SU-DHL-6 (cell line): ENCODE data around the gene RFTN1.

Source experiments
- H2AFZ ChIP-seq: fragments of 200-600 bp; sonication (generic); 2 replicates; pipeline ENCODE4 v1.6.1; 2014; ENCODE audit warnings: low read depth, mild to moderate bottlenecking, moderate library complexity, mixed read lengths, antibody characterized with exemption, low read length; ENCODE audit not compliant: severe bottlenecking
- H3F3A ChIP-seq: fragments of 200-600 bp; shearing (Covaris generic); 2 replicates; pipeline ENCODE4 v1.6.0; 2016; ENCODE audit warnings: antibody characterized with exemption, mild to moderate bottlenecking; ENCODE audit not compliant: insufficient read depth
- H3K27ac ChIP-seq: fragments of 200-600 bp; sonication (generic); 2 replicates; pipeline ENCODE4 v1.5.1; 2016; ENCODE audit warnings: low read depth, mild to moderate bottlenecking, low read length, moderate library complexity, mixed read lengths
- H3K27me3 ChIP-seq: fragments of 200-600 bp; sonication (generic), shearing (Covaris generic); 2 replicates; pipeline ENCODE4 v1.6.0; 2014; ENCODE audit warnings: mild to moderate bottlenecking, low read length
- H3K36me3 ChIP-seq: fragments of 200-600 bp; sonication (generic); 2 replicates; pipeline ENCODE4 v1.6.1; 2014; ENCODE audit warnings: mild to moderate bottlenecking, low read length, mixed read lengths
- H3K4me2 ChIP-seq: fragments of 300-600, 200-600 bp; shearing (Covaris generic), sonication (generic); 2 replicates; pipeline ENCODE4 v1.6.0; 2014; ENCODE audit warnings: low read length, low read depth, mild to moderate bottlenecking; ENCODE audit not compliant: poor library complexity, severe bottlenecking
- H3K4me3 ChIP-seq: fragments of 200-600 bp; sonication (generic); 2 replicates; pipeline ENCODE4 v1.5.1; 2014; ENCODE audit warnings: antibody characterized with exemption, low read length, mild to moderate bottlenecking, mixed read lengths; ENCODE audit not compliant: insufficient read depth, poor library complexity, severe bottlenecking
- H3K79me2 ChIP-seq: fragments of 200-600 bp; sonication (generic); 2 replicates; pipeline ENCODE4 v1.6.1; 2014; ENCODE audit warnings: mild to moderate bottlenecking, low read length, moderate library complexity; ENCODE audit not compliant: insufficient read depth
- H3K9ac ChIP-seq: fragments of 200-600 bp; sonication (generic); 2 replicates; pipeline ENCODE4 v1.7.0; 2014; ENCODE audit warnings: mild to moderate bottlenecking, low read length
- H3K9me2 ChIP-seq: fragments of 200-600 bp; sonication (generic); replicated peaks from 2 replicates; pipeline ENCODE4 v1.6.1; 2014; ENCODE audit warnings: low read length; ENCODE audit not compliant: insufficient read depth
- H3K9me3 ChIP-seq: fragments of 200-600 bp; sonication (generic); 2 replicates; pipeline ENCODE4 v1.6.1; 2014; ENCODE audit warnings: low read length, mixed read lengths; ENCODE audit not compliant: insufficient read depth
- H4K20me1 ChIP-seq: fragments of 200-600 bp; sonication (generic); 2 replicates; pipeline ENCODE4 v1.6.1; 2014; ENCODE audit warnings: low read depth, mild to moderate bottlenecking, antibody characterized with exemption, low read length, moderate library complexity, mixed read lengths
- EZH2phosphoT487 ChIP-seq: fragments of 200-600 bp; sonication (generic), shearing (Covaris generic); conservative IDR thresholded peaks from 2 replicates; pipeline ENCODE4 v1.6.1; 2018; ENCODE audit warnings: mild to moderate bottlenecking, antibody characterized with exemption, low read length, moderate library complexity, mixed read lengths
- TF ChIP-seq, protein P1 (sequence below): fragments of 200-600 bp; sonication (generic); IDR thresholded peaks from one replicate; pipeline ENCODE4 v1.5.1; 2017; ENCODE audit warnings: antibody characterized with exemption, mild to moderate bottlenecking, low read length, moderate library complexity; ENCODE audit not compliant: insufficient read depth, poor library complexity, severe bottlenecking

RFTN1 gene

DNA sequence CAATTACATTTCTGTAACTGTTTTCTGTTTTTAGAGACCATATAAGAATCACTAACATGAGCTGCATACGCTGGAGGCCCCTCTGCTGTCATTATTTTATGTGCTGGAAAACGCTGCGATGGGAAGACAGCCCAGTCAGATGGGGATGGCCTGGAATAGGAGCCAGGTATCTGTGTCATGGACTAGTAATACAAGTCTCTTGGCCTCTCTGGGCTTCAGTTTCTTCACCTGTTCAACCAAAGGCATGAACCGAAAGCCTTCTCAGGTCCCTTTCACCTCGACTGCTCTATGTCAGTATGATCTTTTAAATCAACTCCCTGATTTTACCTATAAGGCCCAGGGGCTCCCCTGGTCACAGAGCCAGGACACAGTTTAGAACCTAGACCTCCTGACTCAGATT is 14.6 kb upstream of the RFTN1 start:
- H3K4me3 ChIP-seq = no peak overlapping the region
- no peaks in the 10 kb centered on the region; the same call in 1 of the 2 replicates for H3K36me3 ChIP-seq
- H3K27ac ChIP-seq = no peak overlapping the region
- TF ChIP-seq EZH2phosphoT487 = no peak
- TF ChIP-seq, protein P1, sequence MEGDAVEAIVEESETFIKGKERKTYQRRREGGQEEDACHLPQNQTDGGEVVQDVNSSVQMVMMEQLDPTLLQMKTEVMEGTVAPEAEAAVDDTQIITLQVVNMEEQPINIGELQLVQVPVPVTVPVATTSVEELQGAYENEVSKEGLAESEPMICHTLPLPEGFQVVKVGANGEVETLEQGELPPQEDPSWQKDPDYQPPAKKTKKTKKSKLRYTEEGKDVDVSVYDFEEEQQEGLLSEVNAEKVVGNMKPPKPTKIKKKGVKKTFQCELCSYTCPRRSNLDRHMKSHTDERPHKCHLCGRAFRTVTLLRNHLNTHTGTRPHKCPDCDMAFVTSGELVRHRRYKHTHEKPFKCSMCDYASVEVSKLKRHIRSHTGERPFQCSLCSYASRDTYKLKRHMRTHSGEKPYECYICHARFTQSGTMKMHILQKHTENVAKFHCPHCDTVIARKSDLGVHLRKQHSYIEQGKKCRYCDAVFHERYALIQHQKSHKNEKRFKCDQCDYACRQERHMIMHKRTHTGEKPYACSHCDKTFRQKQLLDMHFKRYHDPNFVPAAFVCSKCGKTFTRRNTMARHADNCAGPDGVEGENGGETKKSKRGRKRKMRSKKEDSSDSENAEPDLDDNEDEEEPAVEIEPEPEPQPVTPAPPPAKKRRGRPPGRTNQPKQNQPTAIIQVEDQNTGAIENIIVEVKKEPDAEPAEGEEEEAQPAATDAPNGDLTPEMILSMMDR = no peak
- H3K27me3 ChIP-seq = no peaks in the 10 kb centered on the region
- H2AFZ ChIP-seq = no peak overlapping the region
- H4K20me1 ChIP-seq = no peaks in the 10 kb centered on the region
- H3F3A ChIP-seq = no peaks in the 10 kb centered on the region
- H3K9ac ChIP-seq = no peak overlapping the region
- H3K79me2 ChIP-seq = no peaks in the 10 kb centered on the region
- H3K4me2 ChIP-seq = no peak overlapping the region
- H3K9me3 ChIP-seq = peaks cover 16% of the 10 kb centered on the region; the same call in 1 of the 2 replicates
- no peaks in the 10 kb centered on the region for H3K9me2 ChIP-seq

DNA sequence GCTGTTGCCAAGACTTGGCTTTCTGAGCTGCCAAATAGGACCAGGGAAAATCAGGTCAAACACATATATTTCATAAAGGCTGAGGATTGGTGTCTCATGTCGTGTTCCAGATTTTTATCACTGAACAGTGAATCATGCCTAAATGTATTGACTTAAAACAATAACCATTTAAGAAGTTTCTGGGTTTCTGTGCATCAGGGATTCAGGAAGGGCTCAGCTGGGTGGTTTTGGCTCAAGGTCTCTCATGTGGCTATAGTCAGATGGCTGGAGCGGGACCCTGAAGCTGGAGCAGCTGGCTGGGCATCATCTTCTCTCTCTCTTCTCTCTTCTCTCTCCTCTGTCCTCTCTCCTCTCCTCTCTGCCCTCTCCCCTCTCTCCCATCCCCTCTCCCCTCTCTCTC is 10.7 kb upstream of the RFTN1 start:
- TF ChIP-seq, protein P1 = no peak
- no peak for TF ChIP-seq EZH2phosphoT487
- H3K27me3 ChIP-seq = no peaks in the 10 kb centered on the region
- no peak overlapping the region for H3K4me2 ChIP-seq

DNA sequence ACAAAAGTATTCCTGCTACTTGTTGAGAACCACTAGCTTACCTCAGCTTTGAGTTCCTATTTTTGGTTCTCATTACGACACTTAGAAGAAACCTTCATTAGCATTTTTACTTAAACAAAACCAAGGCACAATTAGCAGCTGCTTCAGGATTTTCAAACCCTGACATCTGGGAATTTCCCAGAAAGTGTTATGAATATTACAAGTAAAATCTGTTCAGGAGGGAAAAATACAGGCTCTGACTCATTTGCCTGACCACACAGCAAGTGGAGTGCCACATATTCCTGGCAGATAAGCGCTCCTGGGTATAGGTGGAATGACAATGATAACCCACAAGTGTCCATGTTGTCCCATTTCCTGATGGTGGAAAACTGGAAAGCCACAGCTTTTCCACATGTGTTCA is 10.3 kb upstream of the RFTN1 start:
- Histone ChIP-seq H3K9ac (no peak overlapping the region), H3F3A (no peaks in the 10 kb centered on the region), H2AFZ (no peak overlapping the region), H3K79me2 (no peaks in the 10 kb centered on the region), H3K4me2 (no peak overlapping the region), H3K4me3 (no peak overlapping the region), H3K9me2 (no peaks in the 10 kb centered on the region), H3K27me3 (no peaks in the 10 kb centered on the region), H3K27ac (no peak overlapping the region), H3K9me3 (peaks cover 16% of the 10 kb centered on the region; the same call in 1 of the 2 replicates), H4K20me1 (no peaks in the 10 kb centered on the region), H3K36me3 (no peaks in the 10 kb centered on the region; the same call in 1 of the 2 replicates)
- TF ChIP-seq EZH2phosphoT487 = no peak
- TF ChIP-seq, protein P1 = no peak

More for the DNA sequence above, 10.7 kb upstream of the RFTN1 start:
- Histone ChIP-seq H3K9ac (no peak overlapping the region), H3K9me2 (no peaks in the 10 kb centered on the region), H3K36me3 (no peaks in the 10 kb centered on the region; the same call in 1 of the 2 replicates), H3K4me3 (no peak overlapping the region), H3K79me2 (no peaks in the 10 kb centered on the region), H2AFZ (no peak overlapping the region), H3K27ac (no peak overlapping the region), H3K9me3 (peaks cover 16% of the 10 kb centered on the region; the same call in 1 of the 2 replicates), H4K20me1 (no peaks in the 10 kb centered on the region), H3F3A (no peaks in the 10 kb centered on the region)
